HG02623 (cell line): ENCODE results near the gene ATL2.
"Not testable (repeated sequence)": the region's sequence is repeated elsewhere in the genome, so short reads cannot be mapped to it uniquely, and the experiment has no call there.

ENCODE experiments used
- ATAC-seq: cut with Tn5 transposase; IDR thresholded peaks from one replicate; pipeline ENCODE4 v1.9.1; 2021; ENCODE audit warnings: moderate library complexity; ENCODE audit not compliant: unreplicated experiment

The ATL2 gene

DNA sequence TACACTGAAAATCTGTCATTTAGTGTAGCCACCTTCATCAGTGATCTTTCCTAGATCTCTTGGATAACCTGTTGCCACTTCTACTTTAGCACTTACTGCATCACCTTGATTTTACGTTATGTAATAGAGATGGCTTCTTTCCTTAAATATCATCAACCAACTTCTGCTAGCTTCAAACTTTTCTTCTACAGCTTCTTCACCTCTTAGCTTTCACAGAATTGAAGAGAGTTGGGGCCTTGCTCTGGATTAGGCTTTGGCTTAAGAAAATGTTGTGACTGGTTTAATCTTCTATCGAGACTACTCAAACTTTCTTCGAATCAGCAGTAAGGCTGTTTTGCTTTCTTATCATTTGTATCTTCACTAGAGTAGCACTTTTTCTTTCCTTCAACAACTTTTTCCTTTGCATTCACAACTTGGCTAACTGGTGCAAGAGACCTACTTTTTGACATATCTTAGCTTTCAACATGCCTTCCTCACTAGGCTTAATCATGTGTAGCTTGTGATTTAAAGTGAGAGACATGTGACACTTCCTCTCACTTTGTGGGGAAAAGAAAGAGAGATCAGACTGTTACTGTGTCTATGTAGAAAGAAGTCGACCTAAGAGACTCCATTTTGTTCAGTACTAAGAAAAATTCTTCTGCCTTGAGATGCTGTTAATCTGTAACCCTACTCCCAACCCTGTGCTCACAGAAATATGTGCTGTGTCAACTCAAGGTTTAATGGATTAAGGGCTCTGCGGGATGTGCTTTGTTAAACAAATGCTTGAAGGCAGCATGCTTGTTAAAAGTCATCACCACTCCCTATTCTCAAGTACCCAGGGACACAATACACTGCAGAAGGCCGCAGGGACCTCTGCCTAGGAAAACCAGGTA is 99.6 kb downstream of the ATL2 start:
- ATAC-seq, result no peak

- no peak for ATAC-seq
Observed at GRCh38 chr2:38274286-38275276, 102.5 kb downstream of the ATL2 start.

GRCh38 chr2:38271697-38272096 is 105.4 kb downstream of the ATL2 start:
- ATAC-seq, result no peak

DNA sequence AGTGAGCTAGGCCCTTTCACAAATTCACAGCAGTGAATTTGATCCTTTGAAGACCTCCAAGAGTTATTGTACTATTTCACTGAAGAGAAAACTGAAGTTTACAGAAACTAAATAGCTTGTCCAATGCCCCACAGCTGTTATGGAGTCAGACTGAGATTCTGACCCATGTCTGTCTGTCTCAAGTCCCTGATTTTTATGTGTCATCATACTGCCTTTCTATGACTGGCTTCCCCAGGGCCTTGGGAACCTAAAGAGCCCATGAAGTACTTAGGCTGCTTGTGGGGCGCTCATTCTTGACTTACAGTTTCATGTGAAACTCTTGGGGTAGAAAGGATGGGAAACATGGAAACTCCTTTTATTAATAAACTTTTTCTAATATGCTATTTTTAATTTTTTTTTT is 107.7 kb downstream of the ATL2 start:
- no peak for ATAC-seq

DNA sequence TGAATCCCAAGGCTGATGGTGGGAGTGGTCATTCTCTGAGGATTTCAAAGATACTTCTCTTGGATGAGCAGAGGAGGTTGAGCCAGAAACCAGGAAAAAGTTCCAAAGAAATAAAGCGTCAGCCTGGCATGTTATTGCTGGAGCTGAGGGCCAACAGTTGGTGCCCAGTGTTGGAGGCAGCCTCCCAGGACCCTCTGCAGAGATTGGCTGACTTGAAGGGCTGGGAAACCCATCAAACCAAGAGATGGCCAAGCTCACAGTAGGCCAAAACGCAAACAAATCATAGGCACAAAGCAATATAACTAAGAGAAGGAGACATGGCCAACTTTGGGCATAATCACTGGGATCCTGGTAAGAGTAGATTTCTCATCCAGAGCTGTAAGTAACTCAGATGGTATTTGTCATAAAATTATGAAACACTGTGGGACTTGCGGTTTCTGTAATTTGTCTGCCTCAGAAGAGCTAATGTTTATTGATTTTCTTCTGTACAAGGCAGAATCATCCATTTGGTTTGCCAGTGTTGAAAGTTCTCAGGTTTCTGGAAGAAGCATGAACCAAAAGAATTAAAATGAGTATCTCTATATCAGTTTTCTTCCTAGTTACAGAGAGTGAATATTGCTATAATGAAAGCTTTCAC is 108.3 kb downstream of the ATL2 start:
- no peak for ATAC-seq

GRCh38 chr2:38268001-38268400 is 109.1 kb downstream of the ATL2 start:
- ATAC-seq, result no peak

DNA sequence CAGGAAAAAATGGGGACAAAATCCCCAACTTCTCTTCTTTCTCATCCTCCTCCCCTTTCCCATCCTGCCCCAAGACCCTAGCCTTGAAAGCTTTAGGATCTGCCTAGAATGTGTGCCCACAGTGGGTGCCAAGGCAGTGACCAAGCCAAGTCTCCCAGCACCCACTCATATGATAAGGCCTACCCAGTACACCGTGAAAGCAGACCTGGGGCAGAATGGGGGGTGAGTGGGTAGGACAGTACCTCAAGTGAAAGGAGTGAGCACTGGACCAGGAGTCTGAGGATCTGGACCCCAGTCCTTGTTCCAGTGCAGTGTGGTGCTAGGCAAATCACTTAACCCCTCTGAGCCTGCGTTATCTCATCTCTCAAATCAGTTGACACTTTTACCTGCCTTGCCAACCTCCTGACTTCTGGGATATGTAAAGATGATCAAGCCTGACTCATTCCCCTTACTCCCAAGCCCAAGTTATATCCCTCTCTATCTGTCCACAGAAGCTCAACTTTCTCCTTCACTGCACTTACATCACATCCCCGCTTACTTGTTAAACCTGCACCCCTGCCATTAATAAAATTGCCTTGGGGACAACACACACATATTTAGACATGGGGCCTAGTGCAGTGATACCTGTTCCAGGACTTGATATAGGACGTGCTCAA is 109.7 kb downstream of the ATL2 start:
- ATAC-seq, result no peak

DNA sequence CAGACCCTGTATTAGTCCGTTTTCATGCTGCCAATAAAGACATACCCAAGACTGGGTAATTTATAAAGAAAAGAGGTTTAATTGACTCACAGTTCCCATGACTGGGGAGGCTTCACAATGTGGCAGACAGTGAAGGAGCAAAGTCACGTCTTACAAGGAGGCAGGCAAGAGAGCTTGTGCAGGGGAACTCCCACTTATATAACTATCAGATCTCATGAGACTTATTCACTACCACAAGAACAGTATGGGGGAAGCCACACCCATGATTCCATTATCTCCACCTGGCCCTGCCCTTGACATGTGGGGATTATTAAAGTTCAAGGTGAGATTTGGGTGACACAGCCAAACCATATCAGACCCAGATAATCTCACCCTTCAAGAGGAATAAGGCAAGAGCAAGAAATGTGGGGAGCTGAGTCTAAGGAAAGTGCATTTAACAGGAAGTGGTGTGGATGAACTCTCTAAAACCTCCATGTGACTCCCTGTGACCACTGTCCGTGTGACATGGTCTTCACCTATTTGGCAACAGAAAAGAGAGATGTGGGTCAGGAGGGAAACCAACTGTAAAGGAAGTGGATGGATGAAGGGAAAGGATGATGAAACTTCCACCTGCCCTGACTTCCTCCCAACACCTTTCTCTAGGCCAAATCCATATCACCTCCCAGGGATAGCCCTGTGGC is 110.6 kb downstream of the ATL2 start:
- ATAC-seq, result no peak

DNA sequence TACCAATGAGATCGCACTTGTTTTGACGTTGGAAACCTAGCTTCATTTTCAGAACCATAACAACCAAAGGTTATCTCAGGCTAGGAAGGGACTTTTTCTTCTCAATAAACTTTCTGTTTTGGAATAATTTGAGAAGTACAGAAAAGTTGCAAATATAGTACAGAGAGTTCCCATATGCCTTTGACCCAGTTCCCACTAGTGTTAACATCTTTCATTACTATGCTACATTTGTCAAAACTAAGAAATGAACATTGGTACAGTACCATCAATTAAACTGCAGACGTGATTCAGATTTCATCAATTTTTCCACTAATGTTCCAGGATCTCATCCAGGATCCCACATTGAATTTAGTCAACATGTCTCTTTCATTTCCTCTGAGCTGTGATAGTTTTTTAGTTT is 111.6 kb downstream of the ATL2 start:
- ATAC-seq, result no peak

DNA sequence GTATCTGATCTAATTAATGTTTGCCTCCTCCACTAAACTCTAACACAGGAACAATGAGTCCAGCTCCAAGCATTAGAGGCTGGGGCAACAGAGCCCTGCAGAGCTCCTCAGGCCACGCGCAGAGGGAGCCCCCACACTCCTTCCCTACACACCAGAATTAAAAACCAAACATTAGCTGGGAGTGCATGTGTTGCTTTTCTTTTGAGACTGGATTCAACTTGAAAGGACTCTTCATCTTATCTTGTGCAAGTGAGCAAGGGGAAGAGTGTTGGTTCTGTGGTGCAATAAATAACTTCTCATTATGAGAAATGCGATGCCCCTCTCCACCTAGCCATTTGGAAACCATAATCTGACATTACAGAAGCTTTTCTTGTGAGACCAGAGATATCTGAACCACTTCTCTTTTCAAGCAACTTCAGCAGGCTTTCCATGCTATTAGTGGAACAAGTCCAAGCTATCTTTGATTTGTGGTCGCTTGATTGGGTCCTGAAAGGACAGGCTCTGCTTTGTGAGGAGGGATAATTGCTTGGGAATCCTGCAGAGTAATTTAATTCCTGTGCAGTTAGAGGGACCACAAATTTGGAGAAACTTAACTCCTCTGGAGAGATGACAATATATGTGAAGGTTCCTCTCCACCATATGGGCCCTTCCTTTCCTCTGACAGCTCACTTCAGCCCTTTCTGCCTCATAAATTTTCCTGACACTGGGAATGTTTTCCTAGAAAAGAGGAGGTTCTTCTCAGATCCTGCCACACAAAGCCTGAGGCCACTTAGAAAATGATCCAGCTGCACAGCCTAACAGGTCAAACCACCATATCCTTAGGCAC is 112.5 kb downstream of the ATL2 start:
- no peak for ATAC-seq

- ATAC-seq, result no peak
Observed at GRCh38 chr2:38263293-38263692, 113.8 kb downstream of the ATL2 start.

- no peak for ATAC-seq
Observed at GRCh38 chr2:38262069-38262871, 114.8 kb downstream of the ATL2 start.

DNA sequence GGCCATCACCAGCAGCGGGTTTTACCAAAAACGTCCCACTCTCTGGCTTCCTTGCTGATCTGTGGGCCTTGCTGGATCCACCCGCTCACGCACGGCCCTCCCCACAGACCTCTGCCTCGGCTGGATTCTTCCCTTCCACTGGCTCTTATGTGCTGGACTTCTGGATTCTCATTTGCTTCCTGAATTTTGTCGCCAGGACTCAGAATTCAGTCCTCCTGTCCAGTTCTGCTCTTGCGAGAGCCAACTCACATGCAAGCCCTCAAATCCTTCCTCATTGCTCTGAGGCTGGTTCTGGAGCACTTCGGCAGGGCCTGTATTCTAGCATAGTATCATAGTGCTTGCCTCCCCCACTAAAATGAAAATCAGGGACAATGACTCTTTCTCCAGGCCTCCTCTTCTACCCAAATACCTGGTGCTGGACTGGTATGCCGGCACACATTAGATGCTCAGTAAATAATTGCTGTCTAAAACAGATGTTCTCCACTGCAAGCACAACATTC is 115.5 kb downstream of the ATL2 start:
- ATAC-seq, result no peak

DNA sequence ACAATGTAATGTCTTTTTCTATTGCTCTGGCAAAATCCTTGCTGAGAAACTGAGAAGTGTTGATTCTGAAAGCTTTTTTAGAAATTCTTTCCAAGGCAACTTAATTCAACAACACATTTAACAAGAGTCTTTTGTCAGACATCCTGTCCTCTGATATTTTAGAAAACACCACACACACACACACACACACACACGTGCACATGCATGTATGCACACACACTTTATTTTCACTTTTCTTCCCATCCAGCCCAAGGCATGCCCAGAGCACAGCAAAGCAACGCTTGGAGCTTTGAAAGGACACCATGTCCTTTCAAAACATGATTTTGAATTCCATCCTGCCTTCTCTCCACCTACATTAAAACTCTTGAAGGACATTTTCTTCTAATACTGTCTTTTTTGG is 116.1 kb downstream of the ATL2 start:
- no peak for ATAC-seq

DNA sequence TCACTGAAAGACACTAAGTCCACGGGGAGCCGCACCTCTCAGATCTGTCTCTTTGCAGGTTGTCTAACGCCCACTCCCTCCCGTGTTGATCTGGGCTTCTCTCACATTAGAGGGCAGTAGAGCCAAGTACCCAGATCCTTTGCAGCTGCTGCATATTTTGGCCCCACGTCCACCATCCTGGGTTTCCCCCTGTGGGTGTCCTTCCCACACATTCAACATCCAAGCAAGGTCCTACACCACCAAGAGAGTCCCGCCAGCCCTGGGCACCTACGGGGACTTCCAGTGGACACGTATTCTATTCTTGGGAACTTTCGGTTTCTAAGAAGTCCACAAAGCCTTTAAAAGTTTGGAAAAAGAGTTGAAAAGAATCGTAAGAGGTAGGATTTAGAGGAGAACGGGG is 116.6 kb downstream of the ATL2 start:
- ATAC-seq, result no peak

- ATAC-seq, result no peak
Observed at GRCh38 chr2:38259311-38259710, 117.8 kb downstream of the ATL2 start.

- ATAC-seq, result not testable (repeated sequence)
Observed at GRCh38 chr2:38257680-38258079, 119.4 kb downstream of the ATL2 start.

GRCh38 chr2:38256610-38257009 is 120.5 kb downstream of the ATL2 start:
- ATAC-seq, result no peak
